ENCODE results near the gene RILP. TPM values are rescaled to one million over a fixed set of nuclear protein-coding genes. Genes with fewer than 3 reads are reported as not detected.

Gene RILP
- total RNA-seq, 1 experiment from 2014 or later, result 11.6 TPM

- RAD21 ChIA-PET (ENCODE audit: low non-redundant PET in 1 of 2, low total read pairs in 2 of 2, uncharacterized antibody in 2 of 2, unreplicated experiment in 2 of 2), result no interaction called here
- Histone ChIP-seq H3K9ac (ENCODE audit: low read length) (no peak overlapping the region), H3K4me1 (ENCODE audit: control insufficient read depth in 1 of 2, insufficient read depth in 2 of 2, low read length in 2 of 2) (peaks cover 6 to 8% of the 10 kb centered on the region in 2 experiments), H4K20me1 (ENCODE audit: insufficient read depth) (no peaks in the 10 kb centered on the region), H3K9me2 (ENCODE audit: insufficient read depth) (no peaks in the 10 kb centered on the region), H3K4me3 (replicated peaks in 1 of 2; ENCODE audit: low read depth in 1 of 2, low read length in 2 of 2) (no peak overlapping the region), H3K9me3 (ENCODE audit: control insufficient read depth in 1 of 2, insufficient read depth in 1 of 2, low read depth in 1 of 2, low read length in 2 of 2) (no peaks in the 10 kb centered on the region), H3K36me3 (ENCODE audit: control insufficient read depth in 1 of 2, insufficient read depth in 2 of 2, low read length in 2 of 2) (no peaks in the 10 kb centered on the region), H3K79me2 (ENCODE audit: insufficient read depth, low read length) (no peaks in the 10 kb centered on the region), H3K27ac (ENCODE audit: low read depth, low read length) (no peak overlapping the region), H3K27me3 (ENCODE audit: insufficient read depth, low read length) (no peaks in the 10 kb centered on the region), H3K4me2 (ENCODE audit: low read length) (no peak overlapping the region), H2AFZ (ENCODE audit: low read depth, low read length, poor library complexity, severe bottlenecking) (no peak overlapping the region)
- TF ChIP-seq REST (IDR thresholded peaks at IDR 0.05; ENCODE audit: low read depth) (no peak), ZBTB33 (IDR thresholded peaks at IDR 0.05; ENCODE audit: extremely low read depth, insufficient replicate concordance, low read length) (no peak), EZH2phosphoT487 (IDR thresholded peaks at IDR 0.05; ENCODE audit: borderline replicate concordance) (no peak), EGR1 (IDR thresholded peaks at IDR 0.05; ENCODE audit: low read depth) (no peak), YY1 (IDR thresholded peaks at IDR 0.05; ENCODE audit: extremely low read depth, insufficient replicate concordance, low read depth, low read length) (no peak), CTCF (IDR thresholded peaks at IDR 0.05 in 2 of 3, conservative IDR thresholded peaks at IDR 0.05 in 1 of 3; ENCODE audit: borderline replicate concordance in 1 of 3, insufficient read depth in 1 of 3, low read depth in 2 of 3, low read length in 2 of 3) (no peak), EZH2 (IDR thresholded peaks at IDR 0.05) (no peak), JUND (IDR thresholded peaks at IDR 0.05) (no peak), SP1 (IDR thresholded peaks at IDR 0.05; ENCODE audit: low read depth) (no peak), ELF1 (IDR thresholded peaks at IDR 0.05; ENCODE audit: borderline replicate concordance, low read depth) (no peak), SRF (IDR thresholded peaks at IDR 0.05; ENCODE audit: low read depth) (no peak), CBX3 (IDR thresholded peaks at IDR 0.05; ENCODE audit: low read depth) (no peak), TCF7L2 (IDR thresholded peaks at IDR 0.05; ENCODE audit: borderline replicate concordance, extremely low read depth, insufficient read depth, insufficient read length) (no peak), ZFX (IDR thresholded peaks at IDR 0.05) (no peak), POLR2A (IDR thresholded peaks at IDR 0.05; ENCODE audit: borderline replicate concordance, extremely low read depth, insufficient read depth, insufficient read length) (no peak), MAX (IDR thresholded peaks at IDR 0.05) (no peak), FOSL1 (IDR thresholded peaks at IDR 0.05; ENCODE audit: low read depth) (no peak)
- POLR2A ChIA-PET, result no interaction called here
- CTCF ChIA-PET, result interaction anchor here (1.0 kb wide), 1 partner anchor 19 kb away, joined by 4 read pairs; no protein-coding TSS in a partner anchor
- no TSS peak for BruUV-seq (replicated peaks)
- ATAC-seq, result no peak
- intact Hi-C loops (cut with micrococcal nuclease), result no loop called here
- DNase-seq (ENCODE audit: low read depth, low spot score), result no peak
These were observed 38.0 kb downstream of the RILP start for GRCh38 chr17:1611715-1612114.

Data from HCT116 (cell line).